ENCODE results near the gene CTNNA3. TPM values are rescaled to one million over a fixed set of nuclear protein-coding genes. Genes with fewer than 3 reads are reported as not detected.

CTNNA3 gene
- total and polyA plus RNA-seq, 2 donors (not counting 3 experiments of a cell fraction or from before 2014, with no cell fraction given): not detected

DNA sequence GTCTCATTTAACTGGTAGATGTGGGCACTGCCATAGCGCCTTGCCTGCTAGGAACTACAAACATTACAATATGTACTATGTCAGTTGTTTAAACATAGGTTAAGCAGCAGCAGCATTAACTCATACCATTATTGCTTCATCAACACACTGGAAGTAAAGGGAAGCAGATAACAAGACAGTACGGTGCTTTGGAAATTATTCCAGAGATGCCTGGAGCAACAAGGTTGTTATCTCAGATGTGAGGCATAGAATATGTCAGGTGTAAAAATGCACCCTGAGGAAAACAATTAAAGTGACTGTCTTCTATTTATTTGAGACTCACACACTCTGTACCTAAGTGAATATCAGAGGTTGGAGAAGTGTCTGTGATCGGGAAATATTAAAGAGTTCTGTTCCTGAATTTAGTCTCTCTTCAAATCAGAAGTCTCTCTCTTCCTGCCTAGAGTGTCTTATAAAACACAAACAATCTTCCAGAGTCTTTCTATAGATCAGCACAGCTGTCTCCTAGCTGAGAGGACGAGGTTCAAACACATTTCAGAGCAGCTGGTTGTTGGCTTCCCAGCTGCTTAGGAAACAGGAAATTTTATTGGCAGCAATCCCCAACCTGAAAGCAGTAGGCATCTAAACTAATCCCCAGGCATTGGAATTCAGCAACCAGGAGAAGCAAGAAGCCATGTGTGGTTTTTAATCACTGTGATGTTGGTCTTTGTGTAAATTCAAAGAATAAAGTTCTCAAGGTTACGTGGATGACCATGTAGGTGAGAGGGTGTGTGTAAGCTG is 1764.5 kb downstream of the CTNNA3 start:
- no peaks in the 10 kb centered on the region for H4K20me1 ChIP-seq (replicated peaks; ENCODE audit: control insufficient read depth, extremely low read depth, insufficient read depth, low read length)
- DNase-seq (ENCODE audit: low read depth, low spot score) (peak; percentile 8), FAIRE-seq (no peak)
- no peaks in the 10 kb centered on the region for H3K36me3 ChIP-seq (ENCODE audit: control insufficient read depth in 2 of 2, extremely low read depth in 1 of 2, insufficient read depth in 2 of 2, low read length in 2 of 2)
- dilution Hi-C loops (cut with MboI; ENCODE audit: extremely low pct_ligation_motif_present, low sequenced_read_pairs): no loop called here
- H3K4me3 ChIP-seq (replicated peaks in 1 of 3; ENCODE audit: insufficient read depth in 1 of 3, low read depth in 1 of 3, low read length in 3 of 3): no peak overlapping the region
- H3K4me2 ChIP-seq (ENCODE audit: insufficient read depth, low read length): no peak overlapping the region
- TF ChIP-seq MAX (IDR thresholded peaks at IDR 0.05; ENCODE audit: insufficient read depth, insufficient read length): no peak
- TF ChIP-seq FOS (IDR thresholded peaks at IDR 0.05; ENCODE audit: borderline replicate concordance, insufficient read depth, low read length): no peak
- TF ChIP-seq MYC (IDR thresholded peaks at IDR 0.05; ENCODE audit: low read depth, low read length): no peak
- no peak for TF ChIP-seq GATA2 (IDR thresholded peaks at IDR 0.05; ENCODE audit: insufficient read depth, insufficient read length, low read depth, low read length)
- TF ChIP-seq POLR2A (IDR thresholded peaks at IDR 0.05; ENCODE audit: low read depth, low read length): no peak
- no peak for TF ChIP-seq JUN (IDR thresholded peaks at IDR 0.05; ENCODE audit: borderline replicate concordance, insufficient read depth, insufficient read length, low read depth)
- no peak for TF ChIP-seq CTCF (IDR thresholded peaks at IDR 0.05; ENCODE audit: extremely low read depth in 1 of 2, insufficient read depth in 1 of 2, low read depth in 1 of 2, low read length in 2 of 2)
- no peak for TF ChIP-seq EZH2 (IDR thresholded peaks at IDR 0.05; ENCODE audit: borderline replicate concordance, low read depth, low read length, severe bottlenecking)
- TF ChIP-seq POLR2AphosphoS5 (IDR thresholded peaks at IDR 0.05; ENCODE audit: insufficient read depth, low read depth, low read length): no peak
- no peaks in the 10 kb centered on the region for H3K9me1 ChIP-seq (replicated peaks; ENCODE audit: control insufficient read depth, extremely low read depth, insufficient read depth, low read length)
- no peaks in the 10 kb centered on the region for H3K9me3 ChIP-seq (replicated peaks; ENCODE audit: control insufficient read depth, insufficient read depth, low read length)
- no peak overlapping the region for H3K9ac ChIP-seq (replicated peaks; ENCODE audit: extremely low read depth, insufficient read depth, low read length)
- CTCF ChIA-PET: no interaction called here
- no peaks in the 10 kb centered on the region for H3K4me1 ChIP-seq (ENCODE audit: control insufficient read depth, extremely low read depth, insufficient read depth, low read length)
- no peaks in the 10 kb centered on the region for H3K27me3 ChIP-seq (ENCODE audit: control insufficient read depth in 2 of 2, insufficient read depth in 2 of 2, low read length in 2 of 2)
- H2AFZ ChIP-seq (ENCODE audit: low read depth, low read length): no peak overlapping the region
- no peak overlapping the region for H3K27ac ChIP-seq (ENCODE audit: insufficient read depth, low read depth, low read length)
- intact Hi-C loops (cut with micrococcal nuclease): no loop called here
- no peaks in the 10 kb centered on the region for H3K79me2 ChIP-seq (ENCODE audit: control insufficient read depth, insufficient read depth, low read length)
- BruUV-seq (replicated peaks): no TSS peak
- POLR2A ChIA-PET: interaction anchor here (0.6 kb wide), 1 partner anchor 1388 kb away, joined by 5 read pairs; no protein-coding TSS in a partner anchor
